ENCODE measurements around the gene CLEC12A.
"Not testable (repeated sequence)": the region's sequence is repeated elsewhere in the genome, so short reads cannot be mapped to it uniquely, and the experiment has no call there.

GRCh38 chr12:9976626-9977025 is 5.4 kb downstream of the CLEC12A start:
- not testable (repeated sequence) for TF ChIP-seq POLR2A (IDR thresholded peaks at IDR 0.05; ENCODE audit: low read depth); CTCF (IDR thresholded peaks at IDR 0.05); EP300 (IDR thresholded peaks at IDR 0.05)
